ENCODE results near the gene H2BK1. TPM values are rescaled to one million over a fixed set of nuclear protein-coding genes. Genes with fewer than 3 reads are reported as not detected.

H2BK1 gene
- total and polyA plus RNA-seq, 2 of the 13 experiments (the other 11 are each of a cell fraction or from before 2014, with no cell fraction given), result not detected

- no peak for FAIRE-seq
- in situ Hi-C loops (cut with HindIII; ENCODE audit: extremely low pct_ligation_motif_present, low pct_unique_long_range_greater_than_20kb), result no loop called here
- TF ChIP-seq ZNF800 (CRISPR knock-in tag; IDR thresholded peaks at IDR 0.05), result no peak
- TF ChIP-seq RXRA (CRISPR knock-in tag; IDR thresholded peaks at IDR 0.05), result no peak
- no peak for TF ChIP-seq PATZ1 (CRISPR knock-in tag; IDR thresholded peaks at IDR 0.05)
- TF ChIP-seq AKAP8 (CRISPR knock-in tag; IDR thresholded peaks at IDR 0.05), result no peak
- TF ChIP-seq SNAPC5 (CRISPR knock-in tag; IDR thresholded peaks at IDR 0.05; ENCODE audit: borderline replicate concordance), result no peak
- TF ChIP-seq ZNF660 (CRISPR knock-in tag; IDR thresholded peaks at IDR 0.05; ENCODE audit: borderline replicate concordance, low read depth), result no peak
- TF ChIP-seq ZHX2 (IDR thresholded peaks at IDR 0.05; ENCODE audit: low read depth), result no peak
- TF ChIP-seq ZHX2 (CRISPR knock-in tag; IDR thresholded peaks at IDR 0.05; ENCODE audit: borderline replicate concordance), result no peak
- TF ChIP-seq SRSF9 (IDR thresholded peaks at IDR 0.05; ENCODE audit: borderline replicate concordance, insufficient read depth, low read depth, low read length, poor library complexity, severe bottlenecking), result no peak
- TF ChIP-seq, protein P1, sequence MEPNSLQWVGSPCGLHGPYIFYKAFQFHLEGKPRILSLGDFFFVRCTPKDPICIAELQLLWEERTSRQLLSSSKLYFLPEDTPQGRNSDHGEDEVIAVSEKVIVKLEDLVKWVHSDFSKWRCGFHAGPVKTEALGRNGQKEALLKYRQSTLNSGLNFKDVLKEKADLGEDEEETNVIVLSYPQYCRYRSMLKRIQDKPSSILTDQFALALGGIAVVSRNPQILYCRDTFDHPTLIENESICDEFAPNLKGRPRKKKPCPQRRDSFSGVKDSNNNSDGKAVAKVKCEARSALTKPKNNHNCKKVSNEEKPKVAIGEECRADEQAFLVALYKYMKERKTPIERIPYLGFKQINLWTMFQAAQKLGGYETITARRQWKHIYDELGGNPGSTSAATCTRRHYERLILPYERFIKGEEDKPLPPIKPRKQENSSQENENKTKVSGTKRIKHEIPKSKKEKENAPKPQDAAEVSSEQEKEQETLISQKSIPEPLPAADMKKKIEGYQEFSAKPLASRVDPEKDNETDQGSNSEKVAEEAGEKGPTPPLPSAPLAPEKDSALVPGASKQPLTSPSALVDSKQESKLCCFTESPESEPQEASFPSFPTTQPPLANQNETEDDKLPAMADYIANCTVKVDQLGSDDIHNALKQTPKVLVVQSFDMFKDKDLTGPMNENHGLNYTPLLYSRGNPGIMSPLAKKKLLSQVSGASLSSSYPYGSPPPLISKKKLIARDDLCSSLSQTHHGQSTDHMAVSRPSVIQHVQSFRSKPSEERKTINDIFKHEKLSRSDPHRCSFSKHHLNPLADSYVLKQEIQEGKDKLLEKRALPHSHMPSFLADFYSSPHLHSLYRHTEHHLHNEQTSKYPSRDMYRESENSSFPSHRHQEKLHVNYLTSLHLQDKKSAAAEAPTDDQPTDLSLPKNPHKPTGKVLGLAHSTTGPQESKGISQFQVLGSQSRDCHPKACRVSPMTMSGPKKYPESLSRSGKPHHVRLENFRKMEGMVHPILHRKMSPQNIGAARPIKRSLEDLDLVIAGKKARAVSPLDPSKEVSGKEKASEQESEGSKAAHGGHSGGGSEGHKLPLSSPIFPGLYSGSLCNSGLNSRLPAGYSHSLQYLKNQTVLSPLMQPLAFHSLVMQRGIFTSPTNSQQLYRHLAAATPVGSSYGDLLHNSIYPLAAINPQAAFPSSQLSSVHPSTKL (CRISPR knock-in tag; IDR thresholded peaks at IDR 0.05), result no peak
Observed at GRCh38 chr7:151257990-151258389, 47.7 kb upstream of the H2BK1 start.

More at GRCh38 chr7:151257990-151258389, 47.7 kb upstream of the H2BK1 start:
- ATAC-seq, result no peak
- no peak overlapping the region for H3K27ac ChIP-seq (ENCODE audit: extremely low read length, insufficient read depth, low read length)
- H2AFZ ChIP-seq (ENCODE audit: low read length), result no peak overlapping the region
- no TSS peak for BruUV-seq (replicated peaks)
- DNase-seq (ENCODE audit: low spot score), result no peak
- intact Hi-C loops (cut with micrococcal nuclease; ENCODE audit: unreplicated experiment), result no loop called here
- H3K27me3 ChIP-seq (ENCODE audit: control insufficient read depth in 1 of 2, insufficient read depth in 2 of 2, low read length in 2 of 2), result peaks cover 17 to 68% of the 10 kb centered on the region in 2 experiments
- no peaks in the 10 kb centered on the region for H3K79me2 ChIP-seq (ENCODE audit: insufficient read depth, low read length)
- ChIA-PET POLR2A (interaction anchor here (0.6 kb wide), 1 partner anchor 19 kb away, joined by 5 read pairs; no protein-coding TSS in a partner anchor), CTCF (ENCODE audit: low intra/inter-chr PET ratio, low total read pairs) (no interaction called here)
- no peak overlapping the region for H3K9ac ChIP-seq (ENCODE audit: insufficient read depth, low read depth, low read length)
- no peaks in the 10 kb centered on the region for H3K9me3 ChIP-seq (ENCODE audit: low read length)
- no peaks in the 10 kb centered on the region for H3K4me1 ChIP-seq (ENCODE audit: insufficient read depth, low read length)
- H3K4me3 ChIP-seq (replicated peaks in 1 of 3; ENCODE audit: insufficient read depth in 1 of 3, low read depth in 2 of 3, low read length in 3 of 3), result no peak overlapping the region
- WGBS (ENCODE audit: low lambda C conversion rate), result 32% methylated on average over 7 of the region's 7 CpGs
- no peaks in the 10 kb centered on the region for H3K36me3 ChIP-seq (replicated peaks in 1 of 2; ENCODE audit: control insufficient read depth in 1 of 2, insufficient read depth in 2 of 2, low read length in 2 of 2)
- no peak overlapping the region for H3K4me2 ChIP-seq (ENCODE audit: low read depth, low read length)
- no peaks in the 10 kb centered on the region for H4K20me1 ChIP-seq (ENCODE audit: insufficient read depth, low read length)
